ENCODE data around the gene SEMA6A. TPM values are rescaled to one million over a fixed set of nuclear protein-coding genes. Genes with fewer than 3 reads are reported as not detected.

SEMA6A gene
- total and polyA plus RNA-seq, 10 of the 15 experiments (the other 5 are each of a cell fraction or from before 2014, with no cell fraction given): 0.16 to 10.2 (median 1.1) TPM

DNA sequence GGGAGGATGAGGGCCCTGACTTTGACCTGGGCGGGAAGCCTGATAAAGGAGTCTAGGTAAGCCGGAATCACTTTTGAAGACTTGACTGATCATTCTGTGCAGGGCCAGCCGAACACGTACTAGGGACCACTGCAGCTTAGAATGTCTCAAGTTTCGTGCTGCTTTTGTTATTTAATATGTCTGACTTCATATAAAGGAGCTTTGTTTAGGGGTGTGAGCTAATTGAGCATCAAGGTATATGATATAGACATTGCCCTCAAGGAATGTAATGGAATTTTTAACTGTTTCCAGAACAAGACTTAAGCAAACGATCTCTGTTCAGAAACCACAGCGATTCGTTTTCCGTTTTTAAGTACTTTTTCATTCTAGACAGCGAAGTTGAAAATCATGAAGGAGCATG, 173.0 kb downstream of the SEMA6A start:
- Histone ChIP-seq H3K4me2 (ENCODE audit: control insufficient read depth, insufficient read depth) (no peak overlapping the region), H3K36me3 (ENCODE audit: control insufficient read depth in 2 of 2, insufficient read depth in 2 of 2, low read length in 1 of 2) (no peaks in the 10 kb centered on the region), H3K27ac (ENCODE audit: control insufficient read depth, insufficient read depth) (no peak overlapping the region), H3K79me2 (ENCODE audit: control insufficient read depth, insufficient read depth, low read length) (no peaks in the 10 kb centered on the region), H4K20me1 (ENCODE audit: control insufficient read depth, insufficient read depth) (no peaks in the 10 kb centered on the region), H2AFZ (ENCODE audit: control insufficient read depth, low read depth, low read length) (no peak overlapping the region), H3K27me3 (replicated peaks in 1 of 2; ENCODE audit: control insufficient read depth in 2 of 2, insufficient read depth in 2 of 2, low read length in 1 of 2) (no peaks in the 10 kb centered on the region), H3K4me1 (ENCODE audit: control insufficient read depth, insufficient read depth, low read length) (no peaks in the 10 kb centered on the region), H3K9me3 (replicated peaks; ENCODE audit: control insufficient read depth, insufficient read depth, low read length) (no peaks in the 10 kb centered on the region), H3K4me3 (no peak overlapping the region), H3K9ac (ENCODE audit: control insufficient read depth, insufficient read depth, low read length) (no peak overlapping the region)
- POLR2A ChIA-PET: interaction anchor here (0.9 kb wide), 1 partner anchor 13 kb away, joined by 3 read pairs; no protein-coding TSS in a partner anchor
- CTCF ChIA-PET: interaction anchor here (0.6 to 0.8 kb wide), 3 partner anchors 11 to 264 kb away, joined by 3 read pairs; no protein-coding TSS in a partner anchor
- RAD21 ChIA-PET (ENCODE audit: unreplicated experiment): interaction anchor here (0.8 to 1.7 kb wide), 2 partner anchors 15 to 42 kb away, joined by 5 read pairs; no protein-coding TSS in a partner anchor
- no TSS peak for BruUV-seq (replicated peaks)
- DNase-seq (ENCODE audit: low read depth, low spot score) (no peak), FAIRE-seq (no peak), ATAC-seq (no peak)
- in situ Hi-C loops (cut with MboI) (no loop called here), intact Hi-C loops (cut with micrococcal nuclease; ENCODE audit: unreplicated experiment) (no loop called here)
- TF ChIP-seq ZBTB4 (CRISPR knock-in tag; IDR thresholded peaks at IDR 0.05): no peak
- TF ChIP-seq CHD2 (IDR thresholded peaks at IDR 0.05; ENCODE audit: borderline replicate concordance, low read depth, low read length): no peak
- TF ChIP-seq EZH2 (IDR thresholded peaks at IDR 0.05; ENCODE audit: borderline replicate concordance, control insufficient read depth, low read depth, low read length): no peak
- no peak for TF ChIP-seq MXI1 (IDR thresholded peaks at IDR 0.05; ENCODE audit: low read depth, low read length)
- no peak for TF ChIP-seq PBX3 (IDR thresholded peaks at IDR 0.05; ENCODE audit: insufficient replicate concordance, low read depth, low read length)
- TF ChIP-seq RFX5 (IDR thresholded peaks at IDR 0.05; ENCODE audit: low read depth, low read length): no peak
- TF ChIP-seq SMAD5 (IDR thresholded peaks at IDR 0.05; ENCODE audit: low read depth): no peak
- TF ChIP-seq LARP7 (IDR thresholded peaks at IDR 0.05): no peak
- TF ChIP-seq SIX5 (IDR thresholded peaks at IDR 0.05; ENCODE audit: low read depth, low read length, severe bottlenecking): no peak
- TF ChIP-seq, protein P1, sequence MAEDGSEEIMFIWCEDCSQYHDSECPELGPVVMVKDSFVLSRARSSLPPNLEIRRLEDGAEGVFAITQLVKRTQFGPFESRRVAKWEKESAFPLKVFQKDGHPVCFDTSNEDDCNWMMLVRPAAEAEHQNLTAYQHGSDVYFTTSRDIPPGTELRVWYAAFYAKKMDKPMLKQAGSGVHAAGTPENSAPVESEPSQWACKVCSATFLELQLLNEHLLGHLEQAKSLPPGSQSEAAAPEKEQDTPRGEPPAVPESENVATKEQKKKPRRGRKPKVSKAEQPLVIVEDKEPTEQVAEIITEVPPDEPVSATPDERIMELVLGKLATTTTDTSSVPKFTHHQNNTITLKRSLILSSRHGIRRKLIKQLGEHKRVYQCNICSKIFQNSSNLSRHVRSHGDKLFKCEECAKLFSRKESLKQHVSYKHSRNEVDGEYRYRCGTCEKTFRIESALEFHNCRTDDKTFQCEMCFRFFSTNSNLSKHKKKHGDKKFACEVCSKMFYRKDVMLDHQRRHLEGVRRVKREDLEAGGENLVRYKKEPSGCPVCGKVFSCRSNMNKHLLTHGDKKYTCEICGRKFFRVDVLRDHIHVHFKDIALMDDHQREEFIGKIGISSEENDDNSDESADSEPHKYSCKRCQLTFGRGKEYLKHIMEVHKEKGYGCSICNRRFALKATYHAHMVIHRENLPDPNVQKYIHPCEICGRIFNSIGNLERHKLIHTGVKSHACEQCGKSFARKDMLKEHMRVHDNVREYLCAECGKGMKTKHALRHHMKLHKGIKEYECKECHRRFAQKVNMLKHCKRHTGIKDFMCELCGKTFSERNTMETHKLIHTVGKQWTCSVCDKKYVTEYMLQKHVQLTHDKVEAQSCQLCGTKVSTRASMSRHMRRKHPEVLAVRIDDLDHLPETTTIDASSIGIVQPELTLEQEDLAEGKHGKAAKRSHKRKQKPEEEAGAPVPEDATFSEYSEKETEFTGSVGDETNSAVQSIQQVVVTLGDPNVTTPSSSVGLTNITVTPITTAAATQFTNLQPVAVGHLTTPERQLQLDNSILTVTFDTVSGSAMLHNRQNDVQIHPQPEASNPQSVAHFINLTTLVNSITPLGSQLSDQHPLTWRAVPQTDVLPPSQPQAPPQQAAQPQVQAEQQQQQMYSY (CRISPR knock-in tag; IDR thresholded peaks at IDR 0.05): no peak
- no peak for TF ChIP-seq JUNB (IDR thresholded peaks at IDR 0.05)
- SMC1A ChIA-PET (ENCODE audit: uncharacterized antibody, unreplicated experiment): interaction anchor here (0.7 to 1.5 kb wide), 5 partner anchors 11 to 969 kb away, joined by 3 to 6 read pairs (median 6); no protein-coding TSS in a partner anchor
- WGBS (ENCODE audit: insufficient coverage, insufficient replicate concordance, low lambda C conversion rate, missing lambda C conversion rate): 86% methylated on average over 9 of the region's 10 CpGs
